Measurements from ENCODE around the gene TECTB.

- TF ChIP-seq ZNF274 (IDR thresholded peaks at IDR 0.05; ENCODE audit: low read depth, low read length), result no peak
- no peak for TF ChIP-seq YY1 (IDR thresholded peaks at IDR 0.05; ENCODE audit: insufficient read depth, insufficient read length)
These were observed 23.5 kb upstream of the TECTB start for GRCh38 chr10:112259688-112260087.
